PC-3 (cell line): Measurements from ENCODE around the gene HS3ST4. TPM values are rescaled to one million over a fixed set of nuclear protein-coding genes. Genes with fewer than 3 reads are reported as not detected.

Experiments
- ATAC-seq: fragments of 200-7000 bp; cut with Tn5 transposase; 2 replicates; pipeline ENCODE4 v1.9.1; 2020; ENCODE audit warnings: mild to moderate bottlenecking, moderate library complexity
- BruUV-seq: library from RNA; stranded (reverse); fragments of 400-500 nt; replicated peaks from 2 replicates; lab custom pipeline; 2021; lab: Mats Ljungman, UMichigan
- CTCF ChIA-PET: fragments of 300-600 bp; sonication (Branson Sonifier 250); formaldehyde crosslinking; loops from one replicate; lab custom pipeline; 2022; ENCODE audit warnings: antibody characterized with exemption; lab: Charles Lee
- POLR2A ChIA-PET: fragments of 300-600 bp; sonication (Branson Sonifier 250); formaldehyde crosslinking; loops from one replicate; lab custom pipeline; 2022; ENCODE audit warnings: antibody characterized with exemption; ENCODE audit not compliant: unreplicated experiment; lab: Charles Lee
- DNase-seq: peaks from one replicate; pipeline ENCODE4 v3.0.0-alpha.2; 2015
- H2AFZ ChIP-seq: fragments of 300-600 bp; sonication (generic); 2 replicates; pipeline ENCODE4 v1.6.0; 2016; ENCODE audit warnings: antibody characterized with exemption, low read length
- H3F3A ChIP-seq: fragments of 300-600 bp; sonication (generic); one replicate; pipeline ENCODE4 v1.6.0; 2017; ENCODE audit warnings: antibody characterized with exemption, low read length, control low read depth, mild to moderate bottlenecking; ENCODE audit not compliant: unreplicated experiment
- H3K27ac ChIP-seq: fragments of 300-600 bp; sonication (generic); 2 replicates; pipeline ENCODE4 v1.5.1; 2016; ENCODE audit warnings: mild to moderate bottlenecking, low read length
- H3K27me3 ChIP-seq: fragments of 300-600 bp; sonication (generic); 2 replicates; pipeline ENCODE4 v1.6.1; 2016; ENCODE audit warnings: low read length, mixed read lengths
- H3K36me3 ChIP-seq: fragments of 300-600 bp; sonication (generic); 2 replicates; pipeline ENCODE4 v1.6.1; 2016; ENCODE audit warnings: low read depth, mixed run types, low read length, mixed read lengths
- H3K4me1 ChIP-seq: fragments of 300-600 bp; sonication (generic); 2 replicates; pipeline ENCODE4 v1.5.1; 2016; ENCODE audit warnings: low read length; ENCODE audit not compliant: insufficient read depth
- H3K4me2 ChIP-seq: fragments of 300-600 bp; sonication (generic); 2 replicates; pipeline ENCODE4 v1.6.0; 2016; ENCODE audit warnings: low read length
- H3K4me3 ChIP-seq: fragments of 300-600 bp; sonication (generic); 2 replicates; pipeline ENCODE4 v1.5.1; 2016; ENCODE audit warnings: mild to moderate bottlenecking, low read length, mixed read lengths
- H3K79me2 ChIP-seq: fragments of 300-600 bp; sonication (generic); 2 replicates; pipeline ENCODE4 v1.6.1; 2017; ENCODE audit warnings: low read length, mixed read lengths
- H3K9ac ChIP-seq: fragments of 300-600 bp; sonication (generic); 2 replicates; pipeline ENCODE4 v1.6.0; 2016; ENCODE audit warnings: mild to moderate bottlenecking, low read length
- H3K9me2 ChIP-seq: fragments of 300-600 bp; sonication (generic); replicated peaks from 2 replicates; pipeline ENCODE4 v1.6.1; 2016; ENCODE audit warnings: mixed run types, low read length, mixed read lengths
- H3K9me3 ChIP-seq: fragments of 300-600 bp; sonication (generic); 2 replicates; pipeline ENCODE4 v1.6.1; 2016; ENCODE audit warnings: low read length, mixed read lengths
- H4K20me1 ChIP-seq: fragments of 300-600 bp; sonication (generic); 2 replicates; pipeline ENCODE4 v1.6.1; 2016; ENCODE audit warnings: low read length, mixed read lengths
- CTCF ChIP-seq: fragments of 300-600 bp; sonication (generic); conservative IDR thresholded peaks from 2 replicates; pipeline ENCODE4 v1.5.1; 2017; ENCODE audit warnings: antibody characterized with exemption, low read depth, mild to moderate bottlenecking, low read length
- EZH2 ChIP-seq: fragments of 300-600 bp; sonication (generic); IDR thresholded peaks from one replicate; pipeline ENCODE4 v1.6.1; 2017; ENCODE audit warnings: antibody characterized with exemption, mild to moderate bottlenecking, low read length; ENCODE audit not compliant: unreplicated experiment
- EZH2phosphoT487 ChIP-seq: fragments of 300-600 bp; sonication (generic); IDR thresholded peaks from 2 replicates; pipeline ENCODE4 v1.6.1; 2018; ENCODE audit warnings: mild to moderate bottlenecking, antibody characterized with exemption, low read length, borderline replicate concordance
- intact Hi-C: fragments of 100-400 bp; cut with micrococcal nuclease; formaldehyde crosslinking; loops from 2 replicates; pipeline ENCODE4 v1.9.0; 2023
- total RNA-seq: library from RNA; depleted of rRNA; stranded (reverse); fragments of >200 nt; gene quantifications from 2 replicates; pipeline ENCODE4 v1.2.3, GENCODE V29; 2014

The HS3ST4 gene
- total RNA-seq, 1 experiment from 2014 or later = not detected

GRCh38 chr16:25950586-25951281 lies 259.0 kb downstream of the HS3ST4 start:
- no peaks in the 10 kb centered on the region for H4K20me1 ChIP-seq
- no peaks in the 10 kb centered on the region for H3K9me2 ChIP-seq
- H3K4me3 ChIP-seq = no peak overlapping the region
- no peaks in the 10 kb centered on the region for H3K79me2 ChIP-seq
- H3K4me1 ChIP-seq = no peaks in the 10 kb centered on the region
- ChIA-PET CTCF (no interaction called here), POLR2A (no interaction called here)
- H3K27ac ChIP-seq = no peak overlapping the region
- no peaks in the 10 kb centered on the region for H3K36me3 ChIP-seq
- TF ChIP-seq EZH2 = no peak
- TF ChIP-seq CTCF = no peak
- no peak for TF ChIP-seq EZH2phosphoT487
- H3K9ac ChIP-seq = no peak overlapping the region
- no peak overlapping the region for H3K4me2 ChIP-seq
- intact Hi-C loops = no loop called here
- ATAC-seq (no peak), DNase-seq (no peak)
- no TSS peak for BruUV-seq
- H3F3A ChIP-seq = no peaks in the 10 kb centered on the region
- no peaks in the 10 kb centered on the region for H3K9me3 ChIP-seq
- H3K27me3 ChIP-seq = no peaks in the 10 kb centered on the region
- H2AFZ ChIP-seq = no peak overlapping the region

- no TSS peak for BruUV-seq
These were observed 260.2 kb downstream of the HS3ST4 start for GRCh38 chr16:25951999-25952398.

More at GRCh38 chr16:25951999-25952398, 260.2 kb downstream of the HS3ST4 start:
- Histone ChIP-seq H3K4me2 (no peak overlapping the region), H3K4me1 (no peaks in the 10 kb centered on the region), H3K79me2 (no peaks in the 10 kb centered on the region), H3K27me3 (no peaks in the 10 kb centered on the region), H3K4me3 (no peak overlapping the region), H3F3A (no peaks in the 10 kb centered on the region), H3K36me3 (no peaks in the 10 kb centered on the region), H2AFZ (no peak overlapping the region), H4K20me1 (no peaks in the 10 kb centered on the region), H3K9ac (no peak overlapping the region), H3K9me3 (no peaks in the 10 kb centered on the region), H3K9me2 (no peaks in the 10 kb centered on the region), H3K27ac (no peak overlapping the region)
- TF ChIP-seq CTCF (no peak), EZH2 (no peak), EZH2phosphoT487 (no peak)
- intact Hi-C loops = no loop called here
- ChIA-PET CTCF (no interaction called here), POLR2A (no interaction called here)
- no peak for DNase-seq
- no peak for ATAC-seq
